HepG2 (cell line): ENCODE measurements around the gene PXMP4. TPM values are rescaled to one million over a fixed set of nuclear protein-coding genes. Genes with fewer than 3 reads are reported as not detected.

Experiments used
- CREB1 ChIP-seq, 2 experiments: fragments of 450-650 bp in 1 of 2; IDR thresholded peaks; 2 replicates each; pipeline ENCODE4 v1.6.1; 2016 to 2017; ENCODE audit warnings: control low read depth in 1 of 2, mild to moderate bottlenecking in 1 of 2, missing compliant biosample characterization in 1 of 2, missing genetic modification characterization in 1 of 2
- FOXM1 ChIP-seq: sonication (generic); formaldehyde crosslinking; IDR thresholded peaks from 2 replicates; pipeline ENCODE4 v1.5.0; 2020; ENCODE audit warnings: missing genetic modification reagents
- HBP1 ChIP-seq: IDR thresholded peaks from 2 replicates; pipeline ENCODE4 v1.6.1; 2016; ENCODE audit warnings: low read depth, control low read depth
- HINFP ChIP-seq: sonication (generic); formaldehyde crosslinking; IDR thresholded peaks from 2 replicates; pipeline ENCODE4 v1.4.0; 2020; ENCODE audit warnings: low read depth, mild to moderate bottlenecking, missing genetic modification reagents
- HNF1B ChIP-seq: sonication (generic); formaldehyde crosslinking; IDR thresholded peaks from 2 replicates; pipeline ENCODE4 v1.5.1; 2020; ENCODE audit warnings: mild to moderate bottlenecking, moderate library complexity, missing genetic modification reagents
- IRF2 ChIP-seq: IDR thresholded peaks from 2 replicates; pipeline ENCODE4 v1.6.1; 2018; ENCODE audit warnings: missing genetic modification reagents, missing compliant biosample characterization
- MAFG ChIP-seq: sonication (generic); formaldehyde crosslinking; IDR thresholded peaks from 2 replicates; pipeline ENCODE4 v1.5.1; 2020; ENCODE audit warnings: mild to moderate bottlenecking, missing genetic modification reagents
- MTA1 ChIP-seq: sonication (generic); formaldehyde crosslinking; IDR thresholded peaks from 2 replicates; pipeline ENCODE4 v1.4.0; 2020; ENCODE audit warnings: missing genetic modification reagents, mild to moderate bottlenecking, borderline replicate concordance
- PBX3 ChIP-seq: sonication (generic); formaldehyde crosslinking; IDR thresholded peaks from 2 replicates; pipeline ENCODE4 v1.8.1; 2023; ENCODE audit warnings: missing genetic modification reagents, inconsistent platforms, borderline replicate concordance
- PLRG1 ChIP-seq: fragments of 450-650 bp; conservative IDR thresholded peaks from 2 replicates; pipeline ENCODE4 v1.6.1; 2016
- TAF1 ChIP-seq: sonication (generic); formaldehyde crosslinking; IDR thresholded peaks from 2 replicates; pipeline ENCODE4 v1.4.0; 2020; ENCODE audit warnings: missing genetic modification reagents
- TIGD3 ChIP-seq: sonication (generic); formaldehyde crosslinking; IDR thresholded peaks from 2 replicates; pipeline ENCODE4 v1.5.1; 2020; ENCODE audit warnings: mild to moderate bottlenecking, missing genetic modification reagents, borderline replicate concordance
- USF2 ChIP-seq, 2 experiments: sonication (generic) in 1 of 2; formaldehyde crosslinking in 1 of 2; IDR thresholded peaks; 2 replicates each; pipeline versions ENCODE4 v1.5.1 to v1.6.1; 2011 to 2020; ENCODE audit warnings: borderline replicate concordance in 1 of 2, low read depth in 1 of 2, low read length in 1 of 2, mild to moderate bottlenecking in 1 of 2, missing genetic modification reagents in 1 of 2, moderate library complexity in 1 of 2
- YEATS2 ChIP-seq: sonication (generic); formaldehyde crosslinking; IDR thresholded peaks from 2 replicates; pipeline ENCODE4 v1.4.0; 2020; ENCODE audit warnings: missing genetic modification reagents, borderline replicate concordance
- ZBTB7A ChIP-seq: sonication (generic); formaldehyde crosslinking; IDR thresholded peaks from 2 replicates; pipeline ENCODE4 v1.8.0; 2022; ENCODE audit warnings: mild to moderate bottlenecking, missing genetic modification reagents
- ZNF136 ChIP-seq: sonication (generic); formaldehyde crosslinking; IDR thresholded peaks from 2 replicates; pipeline ENCODE4 v1.8.1; 2022; ENCODE audit warnings: low read depth, mild to moderate bottlenecking, moderate library complexity, missing genetic modification reagents
- ZNF468 ChIP-seq: sonication (generic); formaldehyde crosslinking; IDR thresholded peaks from 2 replicates; pipeline ENCODE4 v1.8.0; 2022; ENCODE audit warnings: mild to moderate bottlenecking, moderate library complexity, missing genetic modification reagents
- ZNF556 ChIP-seq: sonication (generic); formaldehyde crosslinking; IDR thresholded peaks from 2 replicates; pipeline ENCODE4 v1.4.0; 2020; ENCODE audit warnings: mild to moderate bottlenecking, missing genetic modification reagents, borderline replicate concordance
- polyA plus RNA-seq, 8 experiments: library from polyadenylated mRNA; depleted of rRNA in 3 of 8; stranded (reverse) in 7 of 8; unstranded in 1 of 8; fragments of >200 nt; fragmentation: Illumina TruSeq in 4 of 8; extraction: Trizol in 4 of 8; gene quantifications; 2 replicates each; pipeline versions ENCODE4 v1.2.1 to v1.2.3, GENCODE V29; 2011 to 2016; ENCODE audit warnings: low read depth in 4 of 8, missing spikeins in 1 of 8, mixed read lengths in 1 of 8; ENCODE audit not compliant: insufficient read depth in 1 of 8
- total RNA-seq, 5 experiments: library from RNA; depleted of rRNA; stranded (reverse); fragments of >200 nt; fragmentation: Illumina TruSeq; extraction: Trizol; gene quantifications; 2 replicates each; pipeline ENCODE4 v1.2.3, GENCODE V29; 2016; ENCODE audit warnings: low read depth in 1 of 5

PXMP4 gene
- total and polyA plus RNA-seq, 2 of the 13 experiments (the other 11 are each of a cell fraction or from before 2014, with no cell fraction given), result not detected

GRCh38 chr20:33721391-33722140 lies 1.5 kb upstream of the PXMP4 start (continued):
- TF ChIP-seq PBX3 (CRISPR knock-in tag), result no peak
- no peak for TF ChIP-seq TIGD3
- no peak for TF ChIP-seq YEATS2 (CRISPR knock-in tag)
- 0 out of 2 replicates have a peak, but pooled peaks have one; percentile 17 for TF ChIP-seq HNF1B (CRISPR knock-in tag)
- no peak for TF ChIP-seq MAFG (CRISPR knock-in tag)
- TF ChIP-seq HBP1, result no peak
- no peak for TF ChIP-seq MTA1 (CRISPR knock-in tag)
- TF ChIP-seq ZNF136 (CRISPR knock-in tag), result peak; percentile 45; the same call in 1 of the 2 replicates
- TF ChIP-seq ZNF468, result no peak
- 0 out of 2 replicates have a peak, but pooled peaks have one; percentile 34 for TF ChIP-seq HINFP
- TF ChIP-seq ZNF556 (CRISPR knock-in tag), result no peak
- TF ChIP-seq TAF1, result no peak
- TF ChIP-seq PLRG1, result no peak
- no peak for TF ChIP-seq USF2 (IDR thresholded peaks at IDR 0.05; ENCODE audit: low read depth, low read length)
- TF ChIP-seq USF2 (CRISPR knock-in tag; IDR thresholded peaks at IDR 0.05; ENCODE audit: borderline replicate concordance), result no peak
- no peak for TF ChIP-seq IRF2 (CRISPR knock-in tag)
- TF ChIP-seq CREB1 (IDR thresholded peaks at IDR 0.05), result peak; percentile 80
- TF ChIP-seq CREB1 (CRISPR knock-in tag; IDR thresholded peaks at IDR 0.05), result no peak
- TF ChIP-seq FOXM1 (CRISPR knock-in tag), result no peak
- TF ChIP-seq ZBTB7A (CRISPR knock-in tag), result 0 out of 2 replicates have a peak, but pooled peaks have one; percentile 32
